T-helper 1 cell (primary cell): ENCODE data around the gene RPL3.

Experiments used
- DNase-seq, 5 donors: peaks; one replicate each; pipeline ENCODE4 v3.0.0-alpha.2; 2012 to 2020

The RPL3 gene

DNA sequence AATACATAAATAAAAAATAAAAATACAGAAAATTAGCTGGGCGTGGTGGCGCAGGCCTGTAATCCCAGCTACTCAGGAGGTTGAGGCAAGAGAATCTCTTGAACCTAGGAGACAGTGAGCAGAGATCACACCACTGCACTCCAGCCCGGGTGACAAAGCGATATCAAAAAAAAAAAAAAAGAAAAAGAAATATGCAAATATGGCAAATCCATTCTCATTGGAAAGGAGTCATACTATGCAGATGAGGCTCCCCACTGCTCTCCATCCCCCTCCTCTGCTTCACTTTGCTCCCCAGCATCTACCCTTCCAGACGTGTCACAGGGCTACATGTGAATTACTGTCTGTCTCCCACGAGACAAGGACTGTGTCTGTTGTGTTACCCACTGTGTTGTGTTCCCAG, 38.3 kb downstream of the RPL3 start:
- DNase-seq: no peak

DNA sequence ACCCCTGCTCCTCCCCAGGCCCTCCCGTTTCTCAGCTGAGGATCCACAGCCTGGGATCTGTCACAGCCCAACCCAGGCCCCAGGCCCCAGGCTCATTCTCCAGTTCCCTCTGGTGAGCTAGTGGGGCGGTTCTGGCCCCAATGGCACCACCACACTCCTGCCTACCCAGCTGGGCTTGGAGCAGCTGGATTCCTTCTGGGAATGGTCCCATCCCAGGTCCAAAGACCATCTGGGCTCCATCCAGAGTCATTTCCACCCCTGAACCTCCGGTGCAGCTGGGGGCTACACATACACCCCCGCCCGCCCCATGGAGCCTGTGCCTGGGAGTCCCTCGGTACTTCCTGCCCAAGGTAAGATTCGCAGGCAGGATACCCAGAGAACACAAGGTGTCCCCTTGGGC, 39.2 kb downstream of the RPL3 start:
- no peak for DNase-seq

DNA sequence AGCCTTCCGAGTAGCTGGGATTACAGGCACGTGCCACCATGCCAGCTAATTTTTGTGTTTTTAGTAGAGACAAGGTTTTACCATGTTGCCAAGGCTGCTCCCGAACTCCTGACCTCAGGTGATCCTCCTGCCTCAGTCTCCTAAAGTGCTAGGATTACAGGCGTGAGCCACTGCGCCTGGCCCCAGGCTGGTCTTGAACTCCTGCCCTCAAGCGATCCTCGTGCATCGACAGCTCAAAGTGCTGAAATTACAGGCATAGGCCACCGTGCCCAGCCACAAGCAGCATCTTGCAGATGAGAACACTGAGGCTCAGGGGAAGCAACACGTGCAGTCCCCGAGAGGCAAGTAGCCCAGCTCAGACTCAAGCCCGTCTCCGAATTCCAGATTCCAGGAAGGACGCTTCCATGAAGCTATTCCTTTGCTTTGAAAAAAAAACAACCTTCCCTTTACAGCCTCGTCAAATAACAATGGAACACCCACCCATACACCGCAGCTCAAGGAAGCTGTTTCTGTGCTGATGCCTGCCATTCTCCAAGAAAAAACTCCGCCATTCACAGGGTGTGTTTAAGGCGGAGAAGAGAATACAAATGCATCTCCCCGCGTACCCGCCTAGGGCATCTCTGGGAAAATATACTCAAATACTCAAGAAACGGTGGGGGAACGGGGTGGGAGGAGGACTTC, 40.1 kb downstream of the RPL3 start:
- DNase-seq: no peak

DNA sequence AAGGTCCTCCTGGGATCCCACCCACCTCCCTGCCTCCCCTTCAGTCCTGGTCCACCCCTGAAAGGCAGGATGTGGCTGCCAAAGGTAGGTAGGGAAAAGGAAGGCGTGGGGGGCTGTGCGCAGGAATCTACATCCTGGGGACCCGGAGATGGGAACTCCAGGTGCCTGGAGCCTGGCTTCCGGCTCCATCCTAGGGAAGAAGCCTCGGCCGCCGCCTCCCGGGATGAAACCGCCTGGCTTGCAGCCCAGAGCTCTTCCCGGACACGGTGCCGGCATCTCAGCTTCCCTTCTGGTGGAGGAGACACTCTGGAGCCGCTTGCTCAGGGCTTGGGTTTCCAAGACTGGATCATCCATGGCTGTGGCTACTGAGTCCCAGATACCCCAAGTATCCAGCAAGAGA, 41.4 kb downstream of the RPL3 start:
- no peak for DNase-seq

DNA sequence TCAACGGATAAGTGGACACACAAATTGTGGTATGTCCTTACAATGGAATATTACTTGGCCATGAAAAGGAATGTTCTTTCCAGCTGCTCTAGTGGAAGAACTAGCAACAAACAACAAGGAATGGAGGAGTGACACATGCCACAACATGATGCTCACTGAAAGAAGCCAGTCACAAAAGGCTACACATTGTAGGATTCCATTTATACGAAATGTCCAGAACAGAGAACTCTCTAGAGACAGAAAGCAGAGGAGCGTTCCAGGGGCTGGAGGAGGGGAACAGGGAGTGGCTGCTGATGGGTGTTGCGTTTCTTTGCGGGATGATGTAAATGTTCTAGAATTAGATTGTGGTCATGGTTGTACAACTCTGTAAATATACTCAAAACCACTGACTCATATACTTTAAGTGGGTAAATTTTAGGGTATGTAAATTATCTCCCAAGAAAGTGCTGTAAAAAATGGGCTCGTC, 42.2 kb downstream of the RPL3 start:
- DNase-seq: no peak

DNA sequence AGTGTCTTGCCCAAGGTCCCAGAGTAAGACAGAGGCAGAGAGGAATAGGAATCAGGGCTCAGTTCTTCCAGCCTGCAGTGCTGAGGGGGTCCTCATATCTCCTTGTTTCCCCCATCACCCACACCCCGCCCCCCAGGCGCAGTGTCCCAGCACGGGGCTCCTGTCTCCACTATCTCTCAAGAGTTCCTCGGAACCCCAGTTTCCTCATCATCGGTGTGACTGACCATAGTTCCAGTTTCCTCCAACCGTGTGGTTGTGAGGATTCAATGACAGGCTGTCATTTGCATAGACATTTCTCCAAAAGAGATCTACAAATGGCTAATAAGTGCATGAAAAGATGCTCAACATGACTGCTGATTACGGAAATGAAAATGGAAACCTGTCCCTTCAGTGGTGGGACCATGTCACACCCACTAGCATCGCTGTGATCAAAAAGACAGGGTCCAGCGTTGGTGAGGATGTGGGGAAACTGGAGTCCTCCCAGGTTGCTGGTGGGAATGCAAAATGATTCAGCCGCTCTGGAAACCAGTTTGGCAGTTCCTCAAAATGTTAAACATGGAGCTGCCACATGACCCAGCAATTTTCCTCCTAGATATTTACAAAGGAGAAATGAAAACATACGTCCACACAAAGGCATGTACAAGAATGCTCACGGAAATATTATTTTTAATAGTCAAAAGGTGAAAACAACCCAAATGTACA, 42.8 kb downstream of the RPL3 start:
- no peak for DNase-seq

DNA sequence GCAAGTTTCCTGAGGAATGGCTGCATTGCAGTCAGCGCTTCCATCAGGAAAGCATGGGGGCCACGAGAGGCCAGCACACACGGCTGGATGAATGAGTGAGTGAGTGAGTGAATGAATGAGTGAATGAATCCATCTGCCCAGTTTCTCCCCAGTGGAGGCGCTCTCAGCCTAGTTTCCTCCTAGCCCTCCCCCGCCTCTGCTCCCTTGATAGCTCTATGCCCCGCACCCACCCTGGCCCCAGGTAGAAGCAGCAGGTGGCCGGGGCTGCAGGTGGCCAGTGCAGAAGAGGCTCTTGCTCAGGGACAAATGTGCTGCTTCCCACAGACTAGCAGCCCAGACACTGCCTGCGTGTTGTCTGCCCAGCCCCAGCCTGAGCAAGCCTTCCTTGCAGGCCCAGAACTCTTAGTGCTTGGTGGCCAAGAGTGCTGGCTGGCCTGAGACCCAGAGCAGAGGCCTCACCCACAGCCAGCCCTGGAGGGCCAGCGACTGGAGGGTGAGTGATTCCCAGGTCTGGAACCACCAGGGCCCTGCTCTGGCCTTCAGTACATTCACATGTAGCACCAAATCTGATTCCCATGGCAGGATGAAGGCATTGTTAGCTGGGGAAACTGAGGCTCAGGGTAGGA, 43.5 kb downstream of the RPL3 start:
- DNase-seq: no peak

DNA sequence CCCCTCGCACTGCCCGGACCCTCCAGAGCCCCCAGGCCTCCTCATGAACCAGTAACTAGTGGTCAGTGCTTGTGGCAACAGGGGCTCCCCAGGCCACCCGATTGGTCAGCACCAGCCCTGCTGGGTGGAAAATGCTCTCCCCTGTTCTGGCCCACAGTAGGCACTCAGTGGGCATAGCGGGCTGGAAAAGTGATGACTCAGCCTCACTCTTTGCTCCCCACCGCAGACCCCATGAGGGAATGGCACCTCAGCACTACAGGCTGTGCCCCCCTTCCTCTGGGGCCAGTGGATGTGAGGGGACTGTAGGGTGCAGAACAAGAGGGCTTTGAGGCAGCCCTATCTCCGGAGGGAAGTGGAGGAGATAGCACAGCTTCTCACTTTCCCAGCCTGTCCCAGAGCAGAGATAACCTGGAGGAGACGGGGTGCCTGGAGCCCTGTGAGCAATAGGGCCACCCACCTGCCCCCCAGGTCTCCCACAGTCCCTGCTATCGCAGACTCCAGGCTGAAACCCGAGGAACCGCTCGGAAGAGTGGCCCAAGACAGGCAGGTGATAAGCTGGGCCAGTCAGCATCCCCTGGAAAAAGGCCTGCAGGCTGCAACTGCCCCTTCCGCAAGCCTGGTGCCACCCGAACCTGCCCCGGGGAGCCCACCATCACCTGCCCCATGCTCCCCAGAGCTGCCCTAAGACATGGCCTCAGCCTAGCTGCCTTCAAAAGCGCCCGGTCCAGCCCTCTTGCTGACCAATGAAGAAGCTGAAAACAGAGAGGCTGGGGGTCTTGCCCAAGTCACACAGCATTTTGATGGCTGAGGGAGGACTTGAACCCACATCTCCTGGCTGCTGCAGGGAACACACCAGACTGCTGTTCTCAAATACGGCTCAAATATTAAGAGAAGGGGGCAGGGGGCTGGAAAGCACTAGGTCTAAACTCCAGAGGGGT, 45.2 kb downstream of the RPL3 start:
- DNase-seq: no peak

DNA sequence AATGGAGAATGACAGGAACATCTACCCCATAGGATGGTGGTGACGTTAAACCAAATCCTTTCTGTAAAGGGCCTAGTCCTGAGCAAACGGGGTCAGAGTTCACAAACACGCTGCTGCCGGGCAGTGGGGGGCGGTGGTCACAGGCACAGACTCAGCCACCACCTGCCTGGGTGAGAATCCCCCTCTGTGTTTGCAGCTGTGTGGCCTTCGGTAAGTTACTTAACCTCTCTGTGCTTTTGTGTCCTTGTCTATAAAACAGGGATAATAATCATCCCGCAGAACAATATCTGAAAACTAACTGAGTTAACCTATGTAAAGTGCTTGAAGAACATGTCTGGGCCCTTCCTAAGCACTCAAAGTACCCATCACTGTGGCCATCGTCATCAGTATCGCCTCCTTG, 48.6 kb downstream of the RPL3 start:
- DNase-seq: no peak

DNA sequence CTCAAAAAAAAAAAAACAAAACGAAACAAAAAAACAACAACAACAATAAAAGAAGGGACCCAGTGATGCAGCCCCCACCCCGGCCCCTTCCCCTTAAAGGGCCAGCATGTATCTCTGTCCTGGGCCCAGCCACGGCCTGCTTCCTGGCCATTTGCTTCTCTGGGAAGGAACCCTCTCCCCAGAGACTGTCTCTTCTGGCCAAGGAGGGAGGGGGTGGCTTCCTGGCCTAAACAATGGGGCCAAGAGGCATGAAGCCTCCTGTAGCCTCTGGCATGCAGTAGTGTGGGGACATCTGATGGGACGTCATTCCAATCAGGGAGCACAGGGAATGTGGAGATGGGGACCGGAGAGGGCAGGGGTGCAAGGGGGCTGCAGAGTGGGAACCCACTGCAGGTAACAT, 49.1 kb downstream of the RPL3 start:
- DNase-seq: no peak

DNA sequence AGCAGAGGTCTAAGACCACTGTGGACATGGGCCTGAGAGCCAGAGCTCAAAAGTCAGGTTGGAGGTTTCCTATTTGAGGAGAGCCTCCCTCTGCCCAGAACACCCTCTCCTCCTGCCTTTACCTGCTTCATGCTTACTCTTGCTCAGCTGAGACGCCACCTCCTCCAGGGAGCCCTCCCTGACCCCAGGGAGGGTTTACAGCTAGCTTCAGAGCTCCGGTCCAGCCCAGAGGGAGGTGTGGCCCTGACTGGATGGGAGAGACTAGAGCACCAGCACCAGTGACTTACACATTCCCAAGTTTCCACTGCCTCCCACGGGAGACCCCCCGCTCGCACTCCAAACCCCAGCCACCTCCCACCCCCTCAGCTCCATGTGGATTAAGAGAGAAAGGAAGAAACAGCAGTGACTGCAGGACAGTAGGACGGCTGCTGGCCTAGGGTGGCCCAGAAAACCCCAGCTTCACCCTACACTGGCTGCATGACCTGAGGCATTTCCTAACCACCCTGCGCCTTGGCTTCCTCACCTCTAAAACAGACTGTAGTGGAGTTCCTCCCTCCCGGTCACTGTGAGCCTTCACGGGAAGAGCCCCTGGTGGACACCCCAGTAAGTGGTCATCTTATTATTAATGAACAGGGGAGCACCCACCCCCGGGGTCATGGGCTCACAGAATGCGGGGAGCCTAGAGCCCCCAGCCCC, 50.2 kb downstream of the RPL3 start:
- no peak for DNase-seq

DNA sequence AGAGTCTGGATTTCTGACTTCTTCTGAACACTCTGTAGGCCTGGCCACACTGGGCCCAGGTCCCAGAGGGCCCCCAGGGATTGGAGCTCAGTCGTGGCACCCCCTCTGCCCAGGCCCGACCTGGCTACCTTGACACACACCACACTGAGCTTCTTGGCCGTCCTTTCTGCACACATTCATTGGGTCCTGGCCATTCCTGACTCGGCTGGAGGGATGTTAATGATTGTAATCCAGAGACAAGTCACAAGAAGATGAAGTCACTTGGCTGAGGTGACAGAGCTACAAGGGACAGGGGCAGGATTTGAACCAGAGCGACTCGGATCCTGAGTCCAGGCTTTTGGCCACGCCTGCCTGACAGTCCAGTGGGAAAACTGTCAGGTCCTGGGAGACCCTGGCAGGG, 50.8 kb downstream of the RPL3 start:
- no peak for DNase-seq

DNA sequence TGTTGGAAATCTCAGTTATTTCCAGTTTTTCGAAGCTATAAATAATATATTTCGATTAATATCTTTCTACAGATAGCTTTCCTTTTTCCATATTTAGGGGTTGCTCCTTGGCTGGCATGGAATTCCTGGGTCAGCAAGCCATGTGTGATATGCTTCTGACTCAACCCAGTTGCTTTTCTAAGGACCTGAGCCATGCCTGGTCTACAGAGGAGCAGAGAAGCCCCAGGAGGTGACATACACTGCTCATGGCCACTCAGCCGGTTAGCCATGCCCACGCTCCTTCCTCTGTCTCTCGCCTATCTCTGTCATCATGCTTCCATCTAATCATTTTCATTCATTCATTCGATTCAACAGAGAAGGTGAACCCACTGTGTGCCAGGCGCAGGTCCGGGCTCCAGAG, 51.4 kb downstream of the RPL3 start:
- DNase-seq: no peak

DNA sequence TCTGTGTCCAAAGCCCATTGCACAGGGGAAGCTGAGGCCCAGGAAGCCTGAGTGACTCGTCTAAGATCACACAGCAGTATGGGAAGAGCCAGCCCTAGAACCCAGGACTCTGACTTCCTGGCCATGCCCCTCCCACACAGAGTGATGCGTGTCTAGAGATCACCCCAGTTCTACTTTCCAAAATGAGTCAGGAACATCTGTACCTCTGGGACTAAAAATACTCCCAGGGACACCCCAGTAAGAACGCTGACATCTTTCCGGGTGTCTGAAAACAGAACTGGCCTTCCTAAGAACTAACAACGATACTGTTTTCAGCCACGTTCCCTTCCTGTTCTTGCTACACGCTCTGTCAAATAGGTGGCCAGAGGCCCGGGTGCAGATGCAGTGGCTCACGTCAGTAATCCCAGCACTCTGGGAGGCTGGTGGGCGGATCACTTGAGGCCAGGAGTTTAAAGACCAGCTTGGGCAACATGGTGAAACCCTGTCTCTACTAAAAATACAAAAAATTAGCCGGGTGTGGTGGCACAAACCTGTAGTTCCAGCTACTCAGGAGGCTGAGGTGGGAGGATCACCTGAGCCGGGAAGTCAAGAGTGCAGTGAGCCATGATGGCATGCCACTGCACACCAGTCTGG, 52.9 kb downstream of the RPL3 start:
- DNase-seq: peak in 1 of 5 donors; percentile 53

DNA sequence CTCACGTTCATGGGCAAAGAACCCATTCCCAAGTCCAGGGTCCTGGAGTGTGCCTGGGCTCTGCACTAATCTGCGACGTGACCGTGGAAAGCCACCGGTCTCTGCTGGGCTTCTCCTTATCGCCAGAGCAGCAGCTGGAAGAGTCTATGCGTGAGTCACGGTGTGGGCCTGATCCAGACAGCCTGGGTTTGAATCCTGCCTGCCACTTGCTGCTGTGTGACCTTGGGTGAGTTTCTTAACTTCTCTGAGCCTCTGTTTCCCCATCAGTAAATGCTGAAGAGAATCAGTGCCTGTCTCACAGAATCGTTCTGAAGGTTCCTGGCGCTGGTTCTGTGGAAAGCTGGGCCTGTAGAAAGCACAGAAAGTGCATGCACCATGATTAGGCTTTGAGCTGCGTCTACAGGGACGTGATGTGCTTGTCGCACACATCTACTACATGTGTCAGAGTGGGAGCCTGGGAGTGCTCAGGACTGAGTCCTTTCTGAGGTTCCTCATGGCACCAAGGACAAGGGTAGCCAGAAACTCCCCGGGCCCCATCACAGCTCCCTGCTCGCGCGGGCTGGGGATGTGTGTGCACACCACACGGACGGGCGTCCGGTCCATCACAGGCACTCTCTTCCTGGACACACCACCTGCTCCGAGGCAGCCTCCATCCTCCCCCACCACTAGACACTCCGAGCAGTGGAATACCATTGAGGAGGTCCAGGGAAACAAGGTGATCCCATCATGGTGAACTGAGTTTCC, 54.1 kb downstream of the RPL3 start:
- DNase-seq: no peak

DNA sequence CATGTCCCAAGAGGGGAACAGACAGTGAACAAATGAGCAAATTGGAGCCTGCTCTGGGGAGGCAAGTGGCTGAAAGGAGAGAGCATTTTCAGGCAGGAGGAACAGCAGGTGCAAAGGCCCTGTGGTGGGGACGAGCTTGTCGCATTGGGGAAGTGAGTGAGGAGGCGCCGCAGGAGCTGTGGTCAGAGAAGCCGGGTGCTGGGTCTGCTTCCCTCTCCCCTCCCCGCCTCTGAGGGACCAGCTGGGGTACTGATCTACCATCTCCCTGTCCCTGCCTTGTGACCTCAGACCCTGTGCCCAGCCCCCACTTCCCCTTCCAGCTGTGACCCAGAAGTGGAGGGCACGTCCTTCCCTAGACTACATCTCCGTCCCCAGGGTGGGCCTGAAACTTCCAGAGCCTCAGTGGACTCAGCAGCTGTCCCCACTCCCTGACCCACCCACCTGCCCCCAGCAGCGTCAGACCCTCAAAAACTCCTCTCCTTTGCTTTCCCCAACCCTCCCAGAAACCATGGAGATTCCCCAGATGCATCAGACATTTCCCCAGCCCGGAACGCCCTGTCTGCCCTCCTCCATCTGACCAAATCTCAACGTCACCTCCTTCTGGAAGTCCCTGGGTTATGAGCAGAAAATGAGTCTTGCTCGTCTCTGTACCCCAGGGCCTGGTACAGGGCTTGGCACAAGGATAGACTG, 54.9 kb downstream of the RPL3 start:
- no peak for DNase-seq

DNA sequence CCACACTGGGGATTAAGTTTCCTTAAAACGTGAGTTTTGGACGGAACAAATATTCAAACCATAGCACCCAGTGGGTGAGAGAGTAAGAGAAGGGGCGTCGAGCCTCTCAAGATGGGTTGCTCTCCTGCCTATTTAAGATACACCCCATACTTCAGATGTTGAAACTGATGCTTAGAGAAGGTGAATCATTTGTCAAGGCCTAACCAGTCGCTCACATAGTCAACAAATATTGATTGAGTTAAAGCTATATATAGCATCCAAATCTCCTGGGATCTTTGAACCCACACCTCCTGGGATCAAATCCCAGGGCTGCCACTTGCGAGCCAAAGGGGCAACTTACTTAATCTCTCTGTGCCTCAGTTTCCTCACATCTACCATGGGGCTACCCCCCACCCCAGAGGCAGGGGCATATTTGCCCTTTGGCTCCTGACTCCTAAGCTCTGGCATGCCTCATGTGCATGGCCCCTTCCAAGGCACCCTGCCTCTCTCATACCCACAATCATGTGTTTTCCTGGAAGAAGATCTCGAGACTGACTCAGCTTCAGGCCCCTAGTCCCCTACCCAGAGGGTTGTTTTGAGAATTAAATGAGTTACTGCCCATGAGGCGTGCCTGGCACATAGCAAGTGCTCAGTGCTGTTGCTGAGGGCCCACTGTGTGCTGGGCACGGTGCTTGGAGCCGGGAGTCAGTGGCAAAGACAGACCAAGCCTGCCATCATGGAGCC, 55.6 kb downstream of the RPL3 start:
- DNase-seq: no peak
